T-helper 17 cell (primary cell): ENCODE results near the gene OR6C6. TPM values are rescaled to one million over a fixed set of nuclear protein-coding genes. Genes with fewer than 3 reads are reported as not detected.

Experiments used
- total RNA-seq, 4 donors: library from RNA in 2 of 4; stranded (reverse) in 2 of 4; gene quantifications; one replicate each; pipeline ENCODE4 v1.2.3 and lab custom pipeline; 2022 to 2026

The OR6C6 gene
- total RNA-seq, 2 donors from 2014 or later: not detected

Other genes starting within 250 kb of the OR6C6 start
- not detected for gene OR9K2, start 170.2 kb downstream of the OR6C6 start, total RNA-seq
- not detected for gene OR10A7, start 75.5 kb downstream of the OR6C6 start, total RNA-seq
- gene OR6C74, start 52.0 kb downstream of the OR6C6 start, total RNA-seq: not detected
- not detected for gene OR6C1, start 17.8 kb upstream of the OR6C6 start, total RNA-seq
- gene OR6C3, start 34.2 kb upstream of the OR6C6 start, total RNA-seq: not detected
- gene OR6C75, start 66.4 kb upstream of the OR6C6 start, total RNA-seq: not detected
- not detected for gene OR6C65, start 104.0 kb upstream of the OR6C6 start, total RNA-seq
- gene OR6C76, start 129.7 kb upstream of the OR6C6 start, total RNA-seq: not detected
- gene OR6C2, start 147.5 kb upstream of the OR6C6 start, total RNA-seq: not detected
- under 1 TPM in 1 of 2 donors, not detected in 1; 0.52 TPM for gene OR6C70, start 173.6 kb upstream of the OR6C6 start, total RNA-seq
- gene OR6C68, start 195.8 kb upstream of the OR6C6 start, total RNA-seq: not detected